Raji (cell line): ENCODE results near the gene PPIL6.

ENCODE experiments used
- POLR2A ChIP-seq: IDR thresholded peaks from 2 replicates; pipeline ENCODE4 v1.6.1; 2011; ENCODE audit warnings: low read depth, low read length, control low read depth; ENCODE audit not compliant: insufficient read depth

The PPIL6 gene

GRCh38 chr6:109373331-109373730 is 67.1 kb downstream of the PPIL6 start:
- TF ChIP-seq POLR2A: no peak

GRCh38 chr6:109372130-109372529 is 68.3 kb downstream of the PPIL6 start:
- no peak for TF ChIP-seq POLR2A

- TF ChIP-seq POLR2A: no peak
These were observed 69.6 kb downstream of the PPIL6 start for GRCh38 chr6:109370792-109371191.

- TF ChIP-seq POLR2A: no peak
These were observed 70.1 kb downstream of the PPIL6 start for GRCh38 chr6:109370336-109370735.

GRCh38 chr6:109369728-109370127 is 70.7 kb downstream of the PPIL6 start:
- TF ChIP-seq POLR2A: no peak

- no peak for TF ChIP-seq POLR2A
These were observed 76.7 kb downstream of the PPIL6 start for GRCh38 chr6:109363753-109364152.

GRCh38 chr6:109362102-109362884 is 78.1 kb downstream of the PPIL6 start:
- TF ChIP-seq POLR2A: no peak

GRCh38 chr6:109360791-109361190 is 79.6 kb downstream of the PPIL6 start:
- TF ChIP-seq POLR2A: no peak

- TF ChIP-seq POLR2A: no peak
These were observed 80.1 kb downstream of the PPIL6 start for GRCh38 chr6:109360281-109360680.

- TF ChIP-seq POLR2A: no peak
These were observed 81.2 kb downstream of the PPIL6 start for GRCh38 chr6:109359248-109359647.

- TF ChIP-seq POLR2A: no peak
These were observed 82.2 kb downstream of the PPIL6 start for GRCh38 chr6:109358204-109358603.

- no peak for TF ChIP-seq POLR2A
These were observed 84.2 kb downstream of the PPIL6 start for GRCh38 chr6:109356237-109356636.

- no peak for TF ChIP-seq POLR2A
These were observed 88.9 kb downstream of the PPIL6 start for GRCh38 chr6:109351231-109352130.

GRCh38 chr6:109349419-109349987 is 90.9 kb downstream of the PPIL6 start:
- TF ChIP-seq POLR2A: no peak

GRCh38 chr6:109348226-109348625 is 92.2 kb downstream of the PPIL6 start:
- TF ChIP-seq POLR2A: no peak

GRCh38 chr6:109347779-109348178 is 92.6 kb downstream of the PPIL6 start:
- TF ChIP-seq POLR2A: no peak
